Vagina (tissue), 2 donors: Measurements from ENCODE around the gene TRAPPC14.

Experiments used
- POLR2A ChIP-seq, 2 donors: fragments of 450-650 bp; IDR thresholded peaks; one replicate each; pipeline ENCODE4 v1.6.1; 2017; ENCODE audit warnings: antibody characterized with exemption in 2 of 2, mild to moderate bottlenecking in 2 of 2, moderate library complexity in 2 of 2
- TF ChIP-seq, protein P1 (sequence below), 3 experiments: fragments of 450-650 bp in 2 of 3; fragments of 200-600 bp in 1 of 3; sonication (generic) in 1 of 3; IDR thresholded peaks; one replicate each; pipeline ENCODE4 v1.5.1; 2017 to 2019; ENCODE audit warnings: antibody characterized with exemption in 3 of 3, mild to moderate bottlenecking in 2 of 3, moderate library complexity in 2 of 3

DNA sequence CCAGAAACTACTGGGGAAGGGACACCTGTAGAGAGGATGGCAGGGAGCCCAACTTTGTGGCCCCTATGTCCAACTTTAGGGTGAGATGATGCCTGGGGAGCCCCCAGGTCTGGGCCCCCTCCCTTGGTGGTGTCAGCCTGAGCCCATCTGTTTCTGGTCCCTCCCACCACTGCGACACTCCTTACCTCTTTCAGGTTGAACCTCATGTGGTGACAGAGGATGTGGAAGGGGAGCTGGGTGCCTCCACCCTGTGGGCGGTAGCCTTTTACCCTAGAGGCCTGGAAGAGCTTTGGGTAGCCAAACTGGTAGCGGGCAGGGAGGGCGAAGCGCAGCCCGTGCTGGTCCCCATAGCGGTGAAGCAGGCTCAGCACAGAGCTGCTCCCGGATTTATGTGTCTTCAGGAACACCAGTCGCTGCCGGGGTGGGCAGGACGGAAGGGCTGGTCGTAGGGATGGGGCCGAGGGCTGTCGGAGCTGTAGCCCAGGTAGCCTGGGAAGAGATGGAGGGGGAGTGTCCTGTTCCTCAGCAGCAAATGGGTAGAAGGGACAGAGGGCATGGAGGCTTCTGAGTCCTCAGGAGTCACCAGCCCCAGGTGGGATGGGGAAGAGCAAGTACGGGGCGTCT, 7.9 kb upstream of the TRAPPC14 start:
- no peak for TF ChIP-seq POLR2A (IDR thresholded peaks at IDR 0.05)
- TF ChIP-seq, protein P1, sequence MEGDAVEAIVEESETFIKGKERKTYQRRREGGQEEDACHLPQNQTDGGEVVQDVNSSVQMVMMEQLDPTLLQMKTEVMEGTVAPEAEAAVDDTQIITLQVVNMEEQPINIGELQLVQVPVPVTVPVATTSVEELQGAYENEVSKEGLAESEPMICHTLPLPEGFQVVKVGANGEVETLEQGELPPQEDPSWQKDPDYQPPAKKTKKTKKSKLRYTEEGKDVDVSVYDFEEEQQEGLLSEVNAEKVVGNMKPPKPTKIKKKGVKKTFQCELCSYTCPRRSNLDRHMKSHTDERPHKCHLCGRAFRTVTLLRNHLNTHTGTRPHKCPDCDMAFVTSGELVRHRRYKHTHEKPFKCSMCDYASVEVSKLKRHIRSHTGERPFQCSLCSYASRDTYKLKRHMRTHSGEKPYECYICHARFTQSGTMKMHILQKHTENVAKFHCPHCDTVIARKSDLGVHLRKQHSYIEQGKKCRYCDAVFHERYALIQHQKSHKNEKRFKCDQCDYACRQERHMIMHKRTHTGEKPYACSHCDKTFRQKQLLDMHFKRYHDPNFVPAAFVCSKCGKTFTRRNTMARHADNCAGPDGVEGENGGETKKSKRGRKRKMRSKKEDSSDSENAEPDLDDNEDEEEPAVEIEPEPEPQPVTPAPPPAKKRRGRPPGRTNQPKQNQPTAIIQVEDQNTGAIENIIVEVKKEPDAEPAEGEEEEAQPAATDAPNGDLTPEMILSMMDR (IDR thresholded peaks at IDR 0.05), result no peak
